ENCODE results near the gene TMEM179. TPM values are rescaled to one million over a fixed set of nuclear protein-coding genes. Genes with fewer than 3 reads are reported as not detected.
"Not testable (repeated sequence)": the region's sequence is repeated elsewhere in the genome, so short reads cannot be mapped to it uniquely, and the experiment has no call there.

The TMEM179 gene
- polyA plus RNA-seq, 1 donor from 2014 or later = 20.3 TPM

DNA sequence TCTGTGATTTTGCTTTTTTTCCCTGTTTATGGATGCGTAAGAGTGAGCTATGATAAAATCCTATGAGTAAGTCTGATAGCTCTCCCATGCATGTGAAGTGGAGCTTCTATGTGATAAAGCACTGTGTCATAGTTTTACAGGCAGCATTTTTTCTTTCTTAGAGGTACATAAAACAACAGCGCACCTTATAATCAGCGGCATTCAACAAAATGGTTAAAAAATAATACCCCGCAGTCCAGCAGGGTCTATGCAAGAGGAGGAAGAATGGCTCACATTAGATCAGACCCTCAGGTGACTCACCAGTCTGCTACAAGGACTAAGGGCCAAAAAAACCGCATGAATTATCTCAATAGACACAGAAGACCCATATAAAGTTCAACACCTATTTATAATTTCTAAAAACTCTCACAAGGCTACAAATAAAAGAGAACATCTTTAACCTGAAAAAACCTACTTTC, 33.0 kb upstream of the TMEM179 start:
- Histone ChIP-seq H3K79me2 (replicated peaks; ENCODE audit: insufficient read depth, low read length) (no peaks in the 10 kb centered on the region), H3K4me2 (ENCODE audit: low read length) (no peak overlapping the region)

GRCh38 chr14:104636846-104637545, 32.4 kb upstream of the TMEM179 start:
- H3K9me3 ChIP-seq (ENCODE audit: low read length); H3K79me2 ChIP-seq (replicated peaks; ENCODE audit: insufficient read depth, low read length); H3K27me3 ChIP-seq (ENCODE audit: insufficient read depth, low read depth, low read length); H3K9me2 ChIP-seq (ENCODE audit: insufficient read depth, low read length); H2AFZ ChIP-seq (ENCODE audit: low read depth, low read length); H3K9ac ChIP-seq (ENCODE audit: low read length); H3K27ac ChIP-seq (ENCODE audit: low read length); H3K36me3 ChIP-seq (ENCODE audit: insufficient read depth, low read length); H4K20me1 ChIP-seq (ENCODE audit: insufficient read depth); H3F3A ChIP-seq (ENCODE audit: insufficient read depth, low read length, poor library complexity, severe bottlenecking); H3K4me3 ChIP-seq (ENCODE audit: low read length); H3K4me2 ChIP-seq (ENCODE audit: low read length): not testable (repeated sequence)

More for the DNA sequence above, 33.0 kb upstream of the TMEM179 start:
- Histone ChIP-seq H3K9me2 (ENCODE audit: insufficient read depth, low read length) (no peaks in the 10 kb centered on the region), H3K4me3 (ENCODE audit: low read length) (no peak overlapping the region), H3K9ac (ENCODE audit: low read length) (no peak overlapping the region), H4K20me1 (ENCODE audit: insufficient read depth) (no peaks in the 10 kb centered on the region), H3K9me3 (ENCODE audit: low read length) (no peaks in the 10 kb centered on the region), H3K36me3 (ENCODE audit: insufficient read depth, low read length) (no peaks in the 10 kb centered on the region), H3F3A (ENCODE audit: insufficient read depth, low read length, poor library complexity, severe bottlenecking) (no peaks in the 10 kb centered on the region), H3K27me3 (ENCODE audit: insufficient read depth, low read depth, low read length) (no peaks in the 10 kb centered on the region), H3K27ac (ENCODE audit: low read length) (no peak overlapping the region), H2AFZ (ENCODE audit: low read depth, low read length) (no peak overlapping the region)
- no peak for TF ChIP-seq CTCF (IDR thresholded peaks at IDR 0.05; ENCODE audit: poor library complexity, severe bottlenecking)
- no peak for TF ChIP-seq POLR2AphosphoS5 (IDR thresholded peaks at IDR 0.05)
- no peak for TF ChIP-seq MXI1 (conservative IDR thresholded peaks at IDR 0.05; ENCODE audit: poor library complexity, severe bottlenecking)
- no peak for TF ChIP-seq EP300 (conservative IDR thresholded peaks at IDR 0.05; ENCODE audit: poor library complexity, severe bottlenecking)
- no peak for TF ChIP-seq RAD21 (conservative IDR thresholded peaks at IDR 0.05)
- no peak for TF ChIP-seq TAF1 (IDR thresholded peaks at IDR 0.05; ENCODE audit: low read depth)
- no peak for TF ChIP-seq SMC3 (conservative IDR thresholded peaks at IDR 0.05; ENCODE audit: poor library complexity)
- TF ChIP-seq REST (IDR thresholded peaks at IDR 0.05; ENCODE audit: borderline replicate concordance) = no peak
- no peak for TF ChIP-seq EZH2 (IDR thresholded peaks at IDR 0.05; ENCODE audit: borderline replicate concordance, insufficient read depth, low read length, poor library complexity, severe bottlenecking)

All from neural cell (in vitro differentiated cells).